Measurements from ENCODE around the gene STAT3.
A peak's percentile ranks its signal among the peaks of the same experiment; 100 is the strongest.

- no peak for TF ChIP-seq EZH2 (IDR thresholded peaks at IDR 0.05; ENCODE audit: borderline replicate concordance, low read depth, low read length, severe bottlenecking)
- peak; percentile 100 for TF ChIP-seq CTCF (IDR thresholded peaks at IDR 0.05; ENCODE audit: borderline replicate concordance, extremely low read depth, low read length, poor library complexity, severe bottlenecking)
Observed at GRCh38 chr17:42322382-42323267, 65.6 kb downstream of the STAT3 start.
